Testis (tissue), 3 donors: ENCODE data around the gene ALK. TPM values are rescaled to one million over a fixed set of nuclear protein-coding genes. Genes with fewer than 3 reads are reported as not detected.

Source experiments
- DNase-seq: peaks from one replicate; pipeline ENCODE4 v3.0.0-alpha.2; 2019
- H3K27ac ChIP-seq, 2 donors: fragments of 200-600 bp; sonication (generic); one replicate each; pipeline ENCODE4 v1.5.1; 2019
- H3K27me3 ChIP-seq: fragments of 200-600 bp; sonication (generic); one replicate; pipeline ENCODE4 v1.5.1; 2019
- H3K36me3 ChIP-seq: fragments of 200-600 bp; sonication (generic); one replicate; pipeline ENCODE4 v1.5.1; 2017; ENCODE audit warnings: low read depth; ENCODE audit errors: missing control alignments
- H3K4me1 ChIP-seq: fragments of 200-600 bp; sonication (generic); one replicate; pipeline ENCODE4 v1.5.1; 2019
- H3K4me3 ChIP-seq, 2 donors: fragments of 200-600 bp; sonication (generic); one replicate each; pipeline ENCODE4 v1.5.1; 2017 to 2019
- H3K9me3 ChIP-seq: fragments of 200-600 bp; sonication (generic); one replicate; pipeline ENCODE4 v1.5.1; 2017
- CTCF ChIP-seq, 3 experiments: fragments of 450-650 bp in 2 of 3; fragments of 200-600 bp in 1 of 3; sonication (generic) in 1 of 3; IDR thresholded peaks; one replicate each; pipeline ENCODE4 v1.5.1; 2016 to 2019; ENCODE audit warnings: antibody characterized with exemption in 3 of 3, mild to moderate bottlenecking in 2 of 3, moderate library complexity in 1 of 3
- POLR2A ChIP-seq: fragments of 450-650 bp; IDR thresholded peaks from one replicate; pipeline ENCODE4 v1.6.1; 2017; ENCODE audit warnings: antibody characterized with exemption, mild to moderate bottlenecking, moderate library complexity
- WGBS, 2 donors: methylation state at CpG; one replicate each; pipeline ENCODE4 v1.1.5; 2018; 5-methylcytosine and 5-hydroxymethylcytosine counted together
- intact Hi-C: fragments of 100-400 bp; cut with DNase I; formaldehyde crosslinking; loops from one replicate; pipeline ENCODE4 v1.15.1; 2023; ENCODE audit warnings: low total_unique reads
- polyA plus RNA-seq: library from polyadenylated mRNA; stranded (reverse); fragments of 350-450 nt; fragmentation: Illumina TruSeq; extraction: RNeasy Lipid Tissue Mini Kit (QIAGEN cat#74804); gene quantifications from one replicate; pipeline ENCODE4 v1.2.3, GENCODE V29; 2014; ENCODE audit warnings: low read depth, low replicate concordance; ENCODE audit not compliant: insufficient read depth
- total RNA-seq, 2 donors: library from RNA; depleted of rRNA; stranded (reverse); fragments of >200 nt; gene quantifications; one replicate each; pipeline ENCODE4 v1.2.3, GENCODE V29; 2016

The ALK gene
- total and polyA plus RNA-seq, 3 donors from 2014 or later: 2.1 to 3.8 (median 3.8) TPM

DNA sequence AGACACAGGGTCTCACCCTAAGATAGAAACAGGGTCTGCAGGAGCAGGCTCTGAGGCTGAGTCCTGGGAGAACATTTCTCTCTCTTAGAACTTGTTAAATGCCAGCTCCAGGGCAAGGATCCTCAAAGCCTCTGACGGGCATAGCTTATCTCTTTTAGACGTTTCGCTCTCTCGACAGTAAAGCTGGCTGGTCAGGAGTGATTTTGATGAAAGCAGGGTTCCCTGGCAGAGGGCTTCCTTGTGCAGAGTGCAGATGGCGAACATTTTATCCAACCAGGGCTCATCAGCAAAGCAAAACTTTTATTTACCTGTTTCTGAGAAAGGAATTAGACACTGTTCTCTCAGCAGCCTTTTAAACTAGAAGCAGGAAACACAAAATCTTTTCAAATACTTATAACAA is 350.8 kb downstream of the ALK start:
- Histone ChIP-seq H3K9me3 (no peaks in the 10 kb centered on the region), H3K27ac (no peak overlapping the region), H3K4me3 (no peak overlapping the region), H3K27me3 (no peaks in the 10 kb centered on the region), H3K4me1 (no peaks in the 10 kb centered on the region), H3K36me3 (no peaks in the 10 kb centered on the region)
- WGBS, 2 donors: 51 to 69% methylated on average over 5 of the region's 5 CpGs
- no peak for DNase-seq
- intact Hi-C loops: no loop called here
- TF ChIP-seq CTCF (IDR thresholded peaks at IDR 0.05): no peak
- TF ChIP-seq POLR2A: no peak

DNA sequence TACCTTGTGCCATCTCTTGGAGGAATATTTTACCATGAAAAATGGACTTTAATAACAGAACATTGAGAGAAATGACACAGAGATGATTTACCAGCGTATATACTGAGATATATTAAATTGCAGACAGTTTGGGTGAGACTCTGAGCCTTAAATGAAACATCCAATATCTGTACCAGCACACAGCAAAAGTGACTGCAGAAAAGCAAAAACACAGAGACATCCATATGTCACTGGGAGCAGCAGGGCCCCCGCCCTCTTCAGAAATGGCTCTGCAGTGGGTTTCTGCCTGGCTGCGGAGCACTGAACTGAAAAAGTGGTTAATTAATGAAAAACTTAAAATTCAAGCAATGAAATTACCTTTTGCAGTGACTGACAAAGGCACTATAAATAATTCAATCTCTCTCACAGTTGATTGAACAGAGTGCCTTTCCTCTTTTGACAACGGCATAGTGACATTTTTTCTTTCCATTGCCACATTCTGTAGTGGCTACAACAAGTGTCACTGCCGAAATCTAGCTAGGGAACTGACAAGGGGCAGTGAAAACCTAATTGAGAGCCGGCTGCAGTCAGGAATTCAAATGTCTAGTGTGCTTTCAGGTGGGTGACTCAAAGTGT is 353.4 kb downstream of the ALK start:
- DNase-seq: no peak
- no peak overlapping the region for H3K27ac ChIP-seq
- TF ChIP-seq CTCF (IDR thresholded peaks at IDR 0.05): no peak
- TF ChIP-seq POLR2A: no peak
- 88% methylated on average over 6 of the region's 6 CpGs for WGBS, 2 donors
- H3K27me3 ChIP-seq: no peaks in the 10 kb centered on the region
- no peaks in the 10 kb centered on the region for H3K36me3 ChIP-seq
- H3K9me3 ChIP-seq: no peaks in the 10 kb centered on the region
- H3K4me3 ChIP-seq: no peak overlapping the region
- intact Hi-C loops: no loop called here
- H3K4me1 ChIP-seq: no peaks in the 10 kb centered on the region

DNA sequence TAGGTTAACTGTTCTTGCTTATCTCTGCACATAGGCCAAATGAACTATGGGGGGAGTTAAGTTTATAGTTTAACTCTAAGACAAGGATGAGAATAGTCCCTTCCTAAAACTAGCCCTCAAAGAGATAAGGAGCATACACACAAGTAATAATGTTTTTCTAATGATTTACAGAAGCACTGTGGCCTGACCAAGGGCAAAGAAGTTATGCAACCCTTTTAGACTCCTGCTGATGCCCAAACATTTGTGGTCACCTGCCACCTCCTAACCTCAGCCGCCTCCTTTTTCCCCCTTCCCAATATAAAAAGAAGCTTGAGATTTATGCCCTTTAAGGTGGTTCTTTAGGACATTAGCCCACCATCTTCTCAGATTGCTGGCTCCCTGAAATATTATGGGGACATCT is 357.7 kb downstream of the ALK start:
- intact Hi-C loops: no loop called here
- no peaks in the 10 kb centered on the region for H3K4me1 ChIP-seq
- H3K9me3 ChIP-seq: no peaks in the 10 kb centered on the region
- no peak overlapping the region for H3K4me3 ChIP-seq
- DNase-seq: no peak
- H3K27ac ChIP-seq: no peak overlapping the region
- TF ChIP-seq CTCF (IDR thresholded peaks at IDR 0.05): no peak
- TF ChIP-seq POLR2A: no peak
- no peaks in the 10 kb centered on the region for H3K36me3 ChIP-seq
- WGBS, 2 donors: 93 to 100% methylated on average over 1 of the region's 1 CpG
- H3K27me3 ChIP-seq: no peaks in the 10 kb centered on the region

- H3K4me3 ChIP-seq: no peak overlapping the region
- H3K27ac ChIP-seq: no peak overlapping the region
- WGBS, 2 donors: 84 to 89% methylated on average over 2 of the region's 2 CpGs
- no peaks in the 10 kb centered on the region for H3K27me3 ChIP-seq
- H3K4me1 ChIP-seq: no peaks in the 10 kb centered on the region
- H3K9me3 ChIP-seq: no peaks in the 10 kb centered on the region
- TF ChIP-seq CTCF (IDR thresholded peaks at IDR 0.05) (no peak), POLR2A (no peak)
- intact Hi-C loops: no loop called here
- H3K36me3 ChIP-seq: no peaks in the 10 kb centered on the region
- no peak for DNase-seq
Measured at GRCh38 chr2:29562896-29563295, 358.5 kb downstream of the ALK start.

DNA sequence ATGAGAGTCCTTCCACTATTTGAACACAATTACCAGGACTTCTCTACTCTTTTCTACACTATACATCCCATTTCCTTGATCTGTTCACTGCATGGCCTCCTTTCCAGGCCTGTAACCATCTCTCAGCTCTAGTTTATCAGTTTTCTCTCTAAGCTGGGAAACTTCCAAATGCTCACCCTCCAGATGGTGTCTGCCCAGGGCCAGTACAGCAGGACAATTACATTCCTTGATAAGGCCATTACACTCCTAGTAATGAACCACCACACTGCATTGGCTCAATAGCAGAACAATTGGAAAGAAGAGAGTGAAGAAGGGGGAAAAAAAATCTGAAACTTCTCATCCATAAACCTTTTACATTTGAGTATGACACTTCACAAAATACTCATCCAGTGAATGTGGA is 359.1 kb downstream of the ALK start:
- intact Hi-C loops: no loop called here
- DNase-seq: no peak
- Histone ChIP-seq H3K27ac (no peak overlapping the region), H3K9me3 (no peaks in the 10 kb centered on the region), H3K27me3 (no peaks in the 10 kb centered on the region), H3K4me1 (no peaks in the 10 kb centered on the region), H3K36me3 (no peaks in the 10 kb centered on the region), H3K4me3 (no peak overlapping the region)
- TF ChIP-seq CTCF (IDR thresholded peaks at IDR 0.05) (no peak), POLR2A (no peak)
